SU-DHL-6 (cell line): ENCODE measurements around the gene OXLD1.

ENCODE experiments used
- CTCF ChIP-seq: fragments of 200-600 bp; sonication (generic); IDR thresholded peaks from one replicate; pipeline ENCODE4 v1.5.1; 2017; ENCODE audit warnings: antibody characterized with exemption, mild to moderate bottlenecking, low read length, moderate library complexity; ENCODE audit not compliant: insufficient read depth, poor library complexity, severe bottlenecking
- EZH2phosphoT487 ChIP-seq: fragments of 200-600 bp; sonication (generic), shearing (Covaris generic); conservative IDR thresholded peaks from 2 replicates; pipeline ENCODE4 v1.6.1; 2018; ENCODE audit warnings: mild to moderate bottlenecking, antibody characterized with exemption, low read length, moderate library complexity, mixed read lengths

GRCh38 chr17:81690549-81690948, 24.1 kb upstream of the OXLD1 start:
- TF ChIP-seq CTCF (no peak), EZH2phosphoT487 (no peak)
